Esophagus muscularis mucosa (tissue), 2 donors: Measurements from ENCODE around the gene MAGI1.

Experiments used
- POLR2A ChIP-seq: fragments of 450-650 bp; IDR thresholded peaks from one replicate; pipeline ENCODE4 v1.6.1; 2017; ENCODE audit warnings: antibody characterized with exemption, moderate library complexity, mild to moderate bottlenecking, low read depth
- POLR2AphosphoS5 ChIP-seq, 2 donors: sonication (generic); formaldehyde crosslinking; IDR thresholded peaks; one replicate each; pipeline ENCODE4 v1.6.1; 2017; ENCODE audit warnings: antibody characterized with exemption in 2 of 2

GRCh38 chr3:65908588-65908987, 130.1 kb downstream of the MAGI1 start:
- TF ChIP-seq POLR2AphosphoS5 (IDR thresholded peaks at IDR 0.05) (no peak), POLR2A (no peak)
